HepG2 (cell line): ENCODE data around the gene DNAJC5. TPM values are rescaled to one million over a fixed set of nuclear protein-coding genes. Genes with fewer than 3 reads are reported as not detected.

Experiments
- ARNTL ChIP-seq: sonication (generic); formaldehyde crosslinking; IDR thresholded peaks from 2 replicates; pipeline ENCODE4 v1.4.0; 2020; ENCODE audit warnings: mild to moderate bottlenecking, missing genetic modification reagents
- FLYWCH1 ChIP-seq: sonication (generic); formaldehyde crosslinking; IDR thresholded peaks from 2 replicates; pipeline ENCODE4 v1.8.1; 2023; ENCODE audit warnings: mild to moderate bottlenecking, missing genetic modification reagents
- FOSL2 ChIP-seq: sonication (generic); formaldehyde crosslinking; IDR thresholded peaks from 2 replicates; pipeline ENCODE4 v1.4.0; 2020; ENCODE audit warnings: missing genetic modification reagents
- HNRNPLL ChIP-seq: fragments of 200-400 bp; formaldehyde crosslinking; IDR thresholded peaks from 2 replicates; pipeline ENCODE4 v1.6.1; 2017; ENCODE audit warnings: mild to moderate bottlenecking, low read depth, low read length; ENCODE audit not compliant: poor library complexity, severe bottlenecking
- MXI1 ChIP-seq: IDR thresholded peaks from 3 replicates; pipeline ENCODE4 v1.6.1; 2012; ENCODE audit warnings: low read depth, low read length, inconsistent platforms, borderline replicate concordance
- NFATC3 ChIP-seq: sonication (generic); formaldehyde crosslinking; IDR thresholded peaks from 2 replicates; pipeline ENCODE4 v1.5.1; 2020; ENCODE audit warnings: mild to moderate bottlenecking, missing genetic modification reagents
- PAF1 ChIP-seq: IDR thresholded peaks from 2 replicates; pipeline ENCODE4 v1.6.1; 2016; ENCODE audit warnings: missing genetic modification reagents, missing compliant biosample characterization
- POLR2A ChIP-seq, 2 experiments: IDR thresholded peaks; 2 replicates each; pipeline ENCODE4 v1.6.1; 2011; ENCODE audit warnings: low read depth in 2 of 2, low read length in 2 of 2, mild to moderate bottlenecking in 1 of 2, moderate library complexity in 1 of 2; ENCODE audit not compliant: insufficient read depth in 1 of 2
- POLR2G ChIP-seq: fragments of 200-400 bp; formaldehyde crosslinking; IDR thresholded peaks from 2 replicates; pipeline ENCODE4 v1.6.1; 2018; ENCODE audit warnings: mild to moderate bottlenecking, low read depth, low read length, moderate library complexity
- SSRP1 ChIP-seq: IDR thresholded peaks from 2 replicates; pipeline ENCODE4 v1.6.1; 2016; ENCODE audit warnings: control low read depth
- ZNF383 ChIP-seq: sonication (generic); formaldehyde crosslinking; IDR thresholded peaks from 2 replicates; pipeline ENCODE4 v1.4.0; 2020; ENCODE audit warnings: missing genetic modification reagents, mild to moderate bottlenecking, borderline replicate concordance
- ZNF629 ChIP-seq: sonication (generic); formaldehyde crosslinking; conservative IDR thresholded peaks from 2 replicates; pipeline ENCODE4 v1.5.0; 2020; ENCODE audit warnings: missing genetic modification reagents
- ZNF7 ChIP-seq: IDR thresholded peaks from 2 replicates; pipeline ENCODE4 v1.6.1; 2016; ENCODE audit warnings: missing biosample characterization, missing genetic modification reagents
- ZNF776 ChIP-seq: sonication (generic); formaldehyde crosslinking; IDR thresholded peaks from 2 replicates; pipeline ENCODE4 v1.4.0; 2020; ENCODE audit warnings: mild to moderate bottlenecking, missing genetic modification reagents
- ZNF839 ChIP-seq: sonication (generic); formaldehyde crosslinking; IDR thresholded peaks from 2 replicates; pipeline ENCODE4 v1.4.0; 2020; ENCODE audit warnings: missing genetic modification reagents, mild to moderate bottlenecking, borderline replicate concordance
- ZSCAN21 ChIP-seq: sonication (generic); formaldehyde crosslinking; IDR thresholded peaks from 2 replicates; pipeline ENCODE4 v1.8.0; 2022; ENCODE audit warnings: mild to moderate bottlenecking, missing genetic modification reagents, moderate library complexity, borderline replicate concordance
- polyA plus RNA-seq, 8 experiments: library from polyadenylated mRNA; depleted of rRNA in 3 of 8; stranded (reverse) in 7 of 8; unstranded in 1 of 8; fragments of >200 nt; fragmentation: Illumina TruSeq in 4 of 8; extraction: Trizol in 4 of 8; gene quantifications; 2 replicates each; pipeline versions ENCODE4 v1.2.1 to v1.2.3, GENCODE V29; 2011 to 2016; ENCODE audit warnings: low read depth in 4 of 8, missing spikeins in 1 of 8, mixed read lengths in 1 of 8; ENCODE audit not compliant: insufficient read depth in 1 of 8
- total RNA-seq, 5 experiments: library from RNA; depleted of rRNA; stranded (reverse); fragments of >200 nt; fragmentation: Illumina TruSeq; extraction: Trizol; gene quantifications; 2 replicates each; pipeline ENCODE4 v1.2.3, GENCODE V29; 2016; ENCODE audit warnings: low read depth in 1 of 5
- TF ChIP-seq, protein P1 (sequence below): sonication (generic); formaldehyde crosslinking; IDR thresholded peaks from 2 replicates; pipeline ENCODE4 v1.4.0; 2020; ENCODE audit warnings: missing genetic modification reagents, mild to moderate bottlenecking, borderline replicate concordance
- TF ChIP-seq, protein P2 (sequence below): sonication (generic); formaldehyde crosslinking; IDR thresholded peaks from 2 replicates; pipeline ENCODE4 v1.8.1; 2022; ENCODE audit warnings: low read depth, mild to moderate bottlenecking, missing genetic modification reagents
- TF ChIP-seq, protein P3 (sequence below): sonication (generic); formaldehyde crosslinking; IDR thresholded peaks from 2 replicates; pipeline ENCODE4 v1.4.0; 2020; ENCODE audit warnings: mild to moderate bottlenecking, missing genetic modification reagents
- TF ChIP-seq, protein P4 (sequence below): sonication (generic); formaldehyde crosslinking; conservative IDR thresholded peaks from 2 replicates; pipeline ENCODE4 v1.8.0; 2022; ENCODE audit warnings: mild to moderate bottlenecking, moderate library complexity, missing genetic modification reagents
- TF ChIP-seq, protein P5 (sequence below): sonication (generic); formaldehyde crosslinking; IDR thresholded peaks from 2 replicates; pipeline ENCODE4 v1.5.0; 2020; ENCODE audit warnings: missing genetic modification reagents

DNAJC5 gene
- total and polyA plus RNA-seq, 2 of the 13 experiments (the other 11 are each of a cell fraction or from before 2014, with no cell fraction given), result 42.8 to 64.5 TPM

DNA sequence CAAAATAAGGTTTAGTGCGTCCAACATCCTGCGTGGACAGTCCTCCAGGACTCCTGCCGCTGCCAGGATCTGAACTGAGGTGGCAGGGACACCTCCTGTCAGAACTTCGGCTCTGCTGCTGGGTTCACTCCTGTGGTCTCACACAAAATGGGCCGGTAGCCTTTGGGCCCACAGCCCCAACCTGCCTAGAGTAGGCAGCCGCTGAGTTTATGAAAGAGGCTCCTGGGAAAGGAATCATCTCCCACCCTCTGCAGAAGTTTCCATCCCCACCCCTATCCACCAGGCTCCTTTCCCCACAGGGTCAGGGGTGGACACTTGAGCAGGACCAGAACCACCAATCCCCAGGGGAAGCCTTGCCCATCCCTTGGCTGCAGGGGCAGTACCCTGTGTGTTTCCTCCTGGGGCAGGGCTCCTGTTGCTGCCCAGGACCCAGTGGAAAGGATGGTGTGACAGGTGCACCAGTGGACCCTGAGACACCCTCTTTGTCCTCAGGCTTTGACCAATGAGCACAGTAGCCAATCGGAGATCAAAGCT lies 35.7 kb upstream of the DNAJC5 start (continued):
- TF ChIP-seq, protein P1, sequence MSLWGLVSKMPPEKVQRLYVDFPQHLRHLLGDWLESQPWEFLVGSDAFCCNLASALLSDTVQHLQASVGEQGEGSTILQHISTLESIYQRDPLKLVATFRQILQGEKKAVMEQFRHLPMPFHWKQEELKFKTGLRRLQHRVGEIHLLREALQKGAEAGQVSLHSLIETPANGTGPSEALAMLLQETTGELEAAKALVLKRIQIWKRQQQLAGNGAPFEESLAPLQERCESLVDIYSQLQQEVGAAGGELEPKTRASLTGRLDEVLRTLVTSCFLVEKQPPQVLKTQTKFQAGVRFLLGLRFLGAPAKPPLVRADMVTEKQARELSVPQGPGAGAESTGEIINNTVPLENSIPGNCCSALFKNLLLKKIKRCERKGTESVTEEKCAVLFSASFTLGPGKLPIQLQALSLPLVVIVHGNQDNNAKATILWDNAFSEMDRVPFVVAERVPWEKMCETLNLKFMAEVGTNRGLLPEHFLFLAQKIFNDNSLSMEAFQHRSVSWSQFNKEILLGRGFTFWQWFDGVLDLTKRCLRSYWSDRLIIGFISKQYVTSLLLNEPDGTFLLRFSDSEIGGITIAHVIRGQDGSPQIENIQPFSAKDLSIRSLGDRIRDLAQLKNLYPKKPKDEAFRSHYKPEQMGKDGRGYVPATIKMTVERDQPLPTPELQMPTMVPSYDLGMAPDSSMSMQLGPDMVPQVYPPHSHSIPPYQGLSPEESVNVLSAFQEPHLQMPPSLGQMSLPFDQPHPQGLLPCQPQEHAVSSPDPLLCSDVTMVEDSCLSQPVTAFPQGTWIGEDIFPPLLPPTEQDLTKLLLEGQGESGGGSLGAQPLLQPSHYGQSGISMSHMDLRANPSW (CRISPR knock-in tag), result peak; percentile 90; the same call in 1 of the 2 replicates
- TF ChIP-seq, protein P2, sequence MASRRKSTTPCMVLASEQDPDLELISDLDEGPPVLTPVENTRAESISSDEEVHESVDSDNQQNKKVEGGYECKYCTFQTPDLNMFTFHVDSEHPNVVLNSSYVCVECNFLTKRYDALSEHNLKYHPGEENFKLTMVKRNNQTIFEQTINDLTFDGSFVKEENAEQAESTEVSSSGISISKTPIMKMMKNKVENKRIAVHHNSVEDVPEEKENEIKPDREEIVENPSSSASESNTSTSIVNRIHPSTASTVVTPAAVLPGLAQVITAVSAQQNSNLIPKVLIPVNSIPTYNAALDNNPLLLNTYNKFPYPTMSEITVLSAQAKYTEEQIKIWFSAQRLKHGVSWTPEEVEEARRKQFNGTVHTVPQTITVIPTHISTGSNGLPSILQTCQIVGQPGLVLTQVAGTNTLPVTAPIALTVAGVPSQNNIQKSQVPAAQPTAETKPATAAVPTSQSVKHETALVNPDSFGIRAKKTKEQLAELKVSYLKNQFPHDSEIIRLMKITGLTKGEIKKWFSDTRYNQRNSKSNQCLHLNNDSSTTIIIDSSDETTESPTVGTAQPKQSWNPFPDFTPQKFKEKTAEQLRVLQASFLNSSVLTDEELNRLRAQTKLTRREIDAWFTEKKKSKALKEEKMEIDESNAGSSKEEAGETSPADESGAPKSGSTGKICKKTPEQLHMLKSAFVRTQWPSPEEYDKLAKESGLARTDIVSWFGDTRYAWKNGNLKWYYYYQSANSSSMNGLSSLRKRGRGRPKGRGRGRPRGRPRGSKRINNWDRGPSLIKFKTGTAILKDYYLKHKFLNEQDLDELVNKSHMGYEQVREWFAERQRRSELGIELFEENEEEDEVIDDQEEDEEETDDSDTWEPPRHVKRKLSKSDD, result no peak
- TF ChIP-seq ZNF839 (CRISPR knock-in tag) (0 out of 2 replicates have a peak, but pooled peaks have one; percentile 65), ZSCAN21 (CRISPR knock-in tag) (0 out of 2 replicates have a peak, but pooled peaks have one; percentile 17), FOSL2 (CRISPR knock-in tag) (no peak), ZNF7 (0 out of 2 replicates have a peak, but pooled peaks have one; percentile 11), FLYWCH1 (CRISPR knock-in tag) (0 out of 2 replicates have a peak, but pooled peaks have one; percentile 38), ZNF629 (0 out of 2 replicates have a peak, but pooled peaks have one; percentile 34), ZNF776 (no peak), SSRP1 (CRISPR knock-in tag) (no peak), NFATC3 (CRISPR knock-in tag) (no peak), POLR2A (IDR thresholded peaks at IDR 0.05; ENCODE audit: insufficient read depth in 1 of 2, low read depth in 2 of 2, low read length in 2 of 2) (peak in 1 of 2 experiments; percentile 32; a peak in 1 of 4 replicates), POLR2G (peak; percentile 25), HNRNPLL (no peak), MXI1 (no peak), ARNTL (CRISPR knock-in tag) (no peak), ZNF383 (no peak), PAF1 (0 out of 2 replicates have a peak, but pooled peaks have one; percentile 42)
- TF ChIP-seq, protein P3, sequence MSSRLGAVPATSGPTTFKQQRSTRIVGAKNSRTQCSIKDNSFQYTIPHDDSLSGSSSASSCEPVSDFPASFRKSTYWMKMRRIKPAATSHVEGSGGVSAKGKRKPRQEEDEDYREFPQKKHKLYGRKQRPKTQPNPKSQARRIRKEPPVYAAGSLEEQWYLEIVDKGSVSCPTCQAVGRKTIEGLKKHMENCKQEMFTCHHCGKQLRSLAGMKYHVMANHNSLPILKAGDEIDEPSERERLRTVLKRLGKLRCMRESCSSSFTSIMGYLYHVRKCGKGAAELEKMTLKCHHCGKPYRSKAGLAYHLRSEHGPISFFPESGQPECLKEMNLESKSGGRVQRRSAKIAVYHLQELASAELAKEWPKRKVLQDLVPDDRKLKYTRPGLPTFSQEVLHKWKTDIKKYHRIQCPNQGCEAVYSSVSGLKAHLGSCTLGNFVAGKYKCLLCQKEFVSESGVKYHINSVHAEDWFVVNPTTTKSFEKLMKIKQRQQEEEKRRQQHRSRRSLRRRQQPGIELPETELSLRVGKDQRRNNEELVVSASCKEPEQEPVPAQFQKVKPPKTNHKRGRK (CRISPR knock-in tag), result peak; percentile 2; the same call in 1 of the 2 replicates
- TF ChIP-seq, protein P4, sequence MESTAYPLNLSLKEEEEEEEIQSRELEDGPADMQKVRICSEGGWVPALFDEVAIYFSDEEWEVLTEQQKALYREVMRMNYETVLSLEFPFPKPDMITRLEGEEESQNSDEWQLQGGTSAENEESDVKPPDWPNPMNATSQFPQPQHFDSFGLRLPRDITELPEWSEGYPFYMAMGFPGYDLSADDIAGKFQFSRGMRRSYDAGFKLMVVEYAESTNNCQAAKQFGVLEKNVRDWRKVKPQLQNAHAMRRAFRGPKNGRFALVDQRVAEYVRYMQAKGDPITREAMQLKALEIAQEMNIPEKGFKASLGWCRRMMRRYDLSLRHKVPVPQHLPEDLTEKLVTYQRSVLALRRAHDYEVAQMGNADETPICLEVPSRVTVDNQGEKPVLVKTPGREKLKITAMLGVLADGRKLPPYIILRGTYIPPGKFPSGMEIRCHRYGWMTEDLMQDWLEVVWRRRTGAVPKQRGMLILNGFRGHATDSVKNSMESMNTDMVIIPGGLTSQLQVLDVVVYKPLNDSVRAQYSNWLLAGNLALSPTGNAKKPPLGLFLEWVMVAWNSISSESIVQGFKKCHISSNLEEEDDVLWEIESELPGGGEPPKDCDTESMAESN (CRISPR knock-in tag), result peak; percentile 62; the same call in 1 of the 2 replicates
- TF ChIP-seq, protein P5, sequence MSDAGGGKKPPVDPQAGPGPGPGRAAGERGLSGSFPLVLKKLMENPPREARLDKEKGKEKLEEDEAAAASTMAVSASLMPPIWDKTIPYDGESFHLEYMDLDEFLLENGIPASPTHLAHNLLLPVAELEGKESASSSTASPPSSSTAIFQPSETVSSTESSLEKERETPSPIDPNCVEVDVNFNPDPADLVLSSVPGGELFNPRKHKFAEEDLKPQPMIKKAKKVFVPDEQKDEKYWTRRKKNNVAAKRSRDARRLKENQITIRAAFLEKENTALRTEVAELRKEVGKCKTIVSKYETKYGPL (CRISPR knock-in tag), result no peak
